Medulla oblongata (tissue), 1 donor: ENCODE measurements around the gene PAAF1.
"Not testable (repeated sequence)": the region's sequence is repeated elsewhere in the genome, so short reads cannot be mapped to it uniquely, and the experiment has no call there.

Source experiments
- DNase-seq: peaks from one replicate; pipeline ENCODE4 v3.0.0-alpha.2; 2015; ENCODE audit errors: extremely low spot score

PAAF1 gene

GRCh38 chr11:73883856-73884255 is 7.1 kb downstream of the PAAF1 start:
- DNase-seq, result no peak

GRCh38 chr11:73888244-73888643 is 11.4 kb downstream of the PAAF1 start:
- no peak for DNase-seq

- DNase-seq, result no peak
These were observed 12.2 kb downstream of the PAAF1 start for GRCh38 chr11:73889019-73889418.

GRCh38 chr11:73889536-73889935 is 12.7 kb downstream of the PAAF1 start:
- DNase-seq, result no peak

- DNase-seq, result no peak
These were observed 16.2 kb downstream of the PAAF1 start for GRCh38 chr11:73893041-73893440.

GRCh38 chr11:73894725-73895335 is 18.0 kb downstream of the PAAF1 start:
- no peak for DNase-seq

GRCh38 chr11:73902303-73902702 is 25.5 kb downstream of the PAAF1 start:
- DNase-seq, result no peak

GRCh38 chr11:73907191-73907590 is 30.4 kb downstream of the PAAF1 start:
- DNase-seq, result no peak

GRCh38 chr11:73912026-73912425 is 35.2 kb downstream of the PAAF1 start:
- DNase-seq, result no peak

- DNase-seq, result no peak
These were observed 36.7 kb downstream of the PAAF1 start for GRCh38 chr11:73913472-73913871.

GRCh38 chr11:73914284-73914683 is 37.5 kb downstream of the PAAF1 start:
- no peak for DNase-seq

- DNase-seq, result no peak
These were observed 39.6 kb downstream of the PAAF1 start for GRCh38 chr11:73916435-73916834.

- DNase-seq, result no peak
These were observed 44.4 kb downstream of the PAAF1 start for GRCh38 chr11:73921180-73921579.

GRCh38 chr11:73929388-73929787 is 52.6 kb downstream of the PAAF1 start:
- DNase-seq, result no peak

- peak; percentile 90 for DNase-seq
These were observed 54.3 kb downstream of the PAAF1 start for GRCh38 chr11:73931039-73931645.

- DNase-seq, result no peak
These were observed 55.2 kb downstream of the PAAF1 start for GRCh38 chr11:73931951-73932350.

GRCh38 chr11:73932781-73933180 is 56.0 kb downstream of the PAAF1 start:
- no peak for DNase-seq

- DNase-seq, result not testable (repeated sequence)
These were observed 59.2 kb downstream of the PAAF1 start for GRCh38 chr11:73936047-73936446.

- DNase-seq, result no peak
These were observed 62.3 kb downstream of the PAAF1 start for GRCh38 chr11:73939096-73939495.

- DNase-seq, result no peak
These were observed 64.2 kb downstream of the PAAF1 start for GRCh38 chr11:73940801-73941570.

- no peak for DNase-seq
These were observed 65.2 kb downstream of the PAAF1 start for GRCh38 chr11:73942010-73942409.

- DNase-seq, result no peak
These were observed 67.3 kb downstream of the PAAF1 start for GRCh38 chr11:73944085-73944484.

- DNase-seq, result no peak
These were observed 68.1 kb downstream of the PAAF1 start for GRCh38 chr11:73944901-73945300.
